ENCODE data around the gene FHOD3. TPM values are rescaled to one million over a fixed set of nuclear protein-coding genes. Genes with fewer than 3 reads are reported as not detected.

Gene FHOD3
- total RNA-seq, 1 donor, result 13.0 TPM

DNA sequence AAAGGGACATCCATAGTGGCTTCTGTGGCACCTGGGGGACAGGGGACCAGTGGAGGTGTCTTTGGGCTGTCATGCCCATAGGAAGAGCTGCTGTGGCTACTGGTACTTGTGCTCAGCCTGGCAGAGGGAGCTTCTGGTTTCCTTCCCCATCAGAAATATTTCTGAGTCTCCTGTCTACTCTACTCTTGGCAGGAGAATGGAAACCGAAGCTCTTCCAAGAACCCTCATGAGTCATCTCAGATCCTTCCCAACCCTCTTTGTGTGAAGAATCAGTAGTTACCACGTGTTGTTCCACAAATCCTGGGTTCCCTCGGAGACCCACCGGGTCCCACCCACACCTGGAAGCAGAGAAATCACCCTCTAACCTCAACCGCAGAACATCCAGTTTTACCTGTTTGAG, 234.9 kb downstream of the FHOD3 start:
- H3K4me2 ChIP-seq (ENCODE audit: insufficient read depth, low read length), result no peak overlapping the region
- H3K4me1 ChIP-seq (ENCODE audit: insufficient read depth, low read length), result peaks cover 3% of the 10 kb centered on the region
- H3K27me3 ChIP-seq (ENCODE audit: insufficient read depth, low read length), result no peaks in the 10 kb centered on the region
- no peak for DNase-seq (ENCODE audit: insufficient read length, low spot score, missing footprints)
- no peaks in the 10 kb centered on the region for H4K20me1 ChIP-seq (ENCODE audit: insufficient read depth, low read length)
- H2AFZ ChIP-seq (ENCODE audit: low read length), result no peak overlapping the region
- H3K4me3 ChIP-seq (ENCODE audit: insufficient read depth, low read length), result no peak overlapping the region
- no peaks in the 10 kb centered on the region for H3K79me2 ChIP-seq (ENCODE audit: insufficient read depth, low read length)
- TF ChIP-seq CTCF (IDR thresholded peaks at IDR 0.05; ENCODE audit: extremely low read depth, low read depth, low read length), result no peak
- H3K27ac ChIP-seq (ENCODE audit: low read depth, low read length), result no peak overlapping the region
- H3K9me3 ChIP-seq (ENCODE audit: low read depth, low read length), result no peaks in the 10 kb centered on the region
- no peaks in the 10 kb centered on the region for H3K36me3 ChIP-seq (ENCODE audit: insufficient read depth, low read length)

DNA sequence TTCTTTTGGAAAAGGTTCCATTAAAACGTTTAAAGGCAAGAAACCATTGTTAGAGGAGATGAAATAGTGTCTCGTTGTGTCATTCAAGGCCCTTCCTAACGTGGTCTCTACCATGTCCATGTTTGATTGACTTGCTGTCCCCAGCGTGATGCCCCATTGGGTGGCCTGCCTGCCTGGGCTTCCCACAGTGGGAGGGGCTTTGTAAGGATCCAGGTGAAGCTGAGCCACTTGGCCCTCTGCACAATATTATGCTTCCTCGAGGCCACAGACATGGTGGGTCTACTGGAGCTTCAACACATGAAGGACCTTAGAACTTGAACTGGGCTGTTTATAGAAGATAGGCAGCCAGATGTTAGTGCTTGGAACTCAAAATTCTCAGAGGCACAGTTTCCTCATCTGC, 235.3 kb downstream of the FHOD3 start:
- peaks cover 3% of the 10 kb centered on the region for H3K4me1 ChIP-seq (ENCODE audit: insufficient read depth, low read length)
- H3K27me3 ChIP-seq (ENCODE audit: insufficient read depth, low read length), result no peaks in the 10 kb centered on the region
- H3K36me3 ChIP-seq (ENCODE audit: insufficient read depth, low read length), result no peaks in the 10 kb centered on the region
- H3K4me2 ChIP-seq (ENCODE audit: insufficient read depth, low read length), result no peak overlapping the region
- no peak overlapping the region for H3K4me3 ChIP-seq (ENCODE audit: insufficient read depth, low read length)
- no peaks in the 10 kb centered on the region for H3K9me3 ChIP-seq (ENCODE audit: low read depth, low read length)
- no peak for TF ChIP-seq CTCF (IDR thresholded peaks at IDR 0.05; ENCODE audit: extremely low read depth, low read depth, low read length)
- no peak overlapping the region for H2AFZ ChIP-seq (ENCODE audit: low read length)
- H3K27ac ChIP-seq (ENCODE audit: low read depth, low read length), result no peak overlapping the region
- no peak for DNase-seq (ENCODE audit: insufficient read length, low spot score, missing footprints)
- no peaks in the 10 kb centered on the region for H4K20me1 ChIP-seq (ENCODE audit: insufficient read depth, low read length)
- H3K79me2 ChIP-seq (ENCODE audit: insufficient read depth, low read length), result no peaks in the 10 kb centered on the region

GRCh38 chr18:36533446-36534153, 236.1 kb downstream of the FHOD3 start:
- Histone ChIP-seq H3K79me2 (ENCODE audit: insufficient read depth, low read length) (no peaks in the 10 kb centered on the region), H3K27me3 (ENCODE audit: insufficient read depth, low read length) (no peaks in the 10 kb centered on the region), H3K4me3 (ENCODE audit: insufficient read depth, low read length) (no peak overlapping the region), H3K27ac (ENCODE audit: low read depth, low read length) (no peak overlapping the region), H3K9me3 (ENCODE audit: low read depth, low read length) (no peaks in the 10 kb centered on the region), H4K20me1 (ENCODE audit: insufficient read depth, low read length) (no peaks in the 10 kb centered on the region), H3K4me1 (ENCODE audit: insufficient read depth, low read length) (peaks cover 3% of the 10 kb centered on the region), H3K4me2 (ENCODE audit: insufficient read depth, low read length) (no peak overlapping the region), H2AFZ (ENCODE audit: low read length) (no peak overlapping the region), H3K36me3 (ENCODE audit: insufficient read depth, low read length) (no peaks in the 10 kb centered on the region)
- no peak for TF ChIP-seq CTCF (IDR thresholded peaks at IDR 0.05; ENCODE audit: extremely low read depth, low read depth, low read length)
- DNase-seq (ENCODE audit: insufficient read length, low spot score, missing footprints), result no peak

DNA sequence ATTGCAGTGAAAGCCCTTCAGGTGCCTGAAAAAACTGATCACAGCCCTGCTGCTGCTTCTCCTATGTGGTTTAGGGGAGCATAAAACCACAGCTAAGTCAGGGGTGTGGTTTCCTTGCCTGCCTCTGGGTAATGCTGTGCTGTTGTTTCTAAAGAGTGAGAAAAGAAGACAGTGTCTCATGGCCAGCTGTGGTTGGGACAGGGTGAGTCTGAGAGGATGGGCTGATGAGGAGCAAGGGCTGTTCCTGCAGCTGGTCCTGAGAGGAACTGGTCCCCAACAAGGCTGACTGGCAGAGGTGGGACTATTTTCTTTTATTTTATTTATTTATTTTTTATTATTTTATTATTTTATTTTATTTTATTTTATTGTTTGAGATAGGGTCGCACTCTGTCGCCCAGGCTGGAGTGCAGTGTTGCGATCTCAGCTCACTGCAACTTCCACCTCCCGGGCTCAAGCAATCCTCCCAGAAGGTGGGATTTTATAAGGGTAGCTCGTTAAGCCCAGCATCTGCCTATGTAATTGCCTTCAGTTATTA, 236.7 kb downstream of the FHOD3 start:
- Histone ChIP-seq H3K4me1 (ENCODE audit: insufficient read depth, low read length) (peaks cover 3% of the 10 kb centered on the region), H3K4me3 (ENCODE audit: insufficient read depth, low read length) (no peak overlapping the region), H2AFZ (ENCODE audit: low read length) (no peak overlapping the region), H3K36me3 (ENCODE audit: insufficient read depth, low read length) (no peaks in the 10 kb centered on the region), H3K9me3 (ENCODE audit: low read depth, low read length) (no peaks in the 10 kb centered on the region), H3K79me2 (ENCODE audit: insufficient read depth, low read length) (no peaks in the 10 kb centered on the region), H3K4me2 (ENCODE audit: insufficient read depth, low read length) (no peak overlapping the region), H3K27ac (ENCODE audit: low read depth, low read length) (no peak overlapping the region), H4K20me1 (ENCODE audit: insufficient read depth, low read length) (no peaks in the 10 kb centered on the region), H3K27me3 (ENCODE audit: insufficient read depth, low read length) (no peaks in the 10 kb centered on the region)
- DNase-seq (ENCODE audit: insufficient read length, low spot score, missing footprints), result no peak
- no peak for TF ChIP-seq CTCF (IDR thresholded peaks at IDR 0.05; ENCODE audit: extremely low read depth, low read depth, low read length)
